HG03025 (cell line): ENCODE results near the gene ACBD5.

Source experiments
- ATAC-seq: cut with Tn5 transposase; IDR thresholded peaks from one replicate; pipeline ENCODE4 v1.9.1; 2021; ENCODE audit warnings: mild to moderate bottlenecking, moderate library complexity; ENCODE audit not compliant: unreplicated experiment, low FRiP score

Gene ACBD5

DNA sequence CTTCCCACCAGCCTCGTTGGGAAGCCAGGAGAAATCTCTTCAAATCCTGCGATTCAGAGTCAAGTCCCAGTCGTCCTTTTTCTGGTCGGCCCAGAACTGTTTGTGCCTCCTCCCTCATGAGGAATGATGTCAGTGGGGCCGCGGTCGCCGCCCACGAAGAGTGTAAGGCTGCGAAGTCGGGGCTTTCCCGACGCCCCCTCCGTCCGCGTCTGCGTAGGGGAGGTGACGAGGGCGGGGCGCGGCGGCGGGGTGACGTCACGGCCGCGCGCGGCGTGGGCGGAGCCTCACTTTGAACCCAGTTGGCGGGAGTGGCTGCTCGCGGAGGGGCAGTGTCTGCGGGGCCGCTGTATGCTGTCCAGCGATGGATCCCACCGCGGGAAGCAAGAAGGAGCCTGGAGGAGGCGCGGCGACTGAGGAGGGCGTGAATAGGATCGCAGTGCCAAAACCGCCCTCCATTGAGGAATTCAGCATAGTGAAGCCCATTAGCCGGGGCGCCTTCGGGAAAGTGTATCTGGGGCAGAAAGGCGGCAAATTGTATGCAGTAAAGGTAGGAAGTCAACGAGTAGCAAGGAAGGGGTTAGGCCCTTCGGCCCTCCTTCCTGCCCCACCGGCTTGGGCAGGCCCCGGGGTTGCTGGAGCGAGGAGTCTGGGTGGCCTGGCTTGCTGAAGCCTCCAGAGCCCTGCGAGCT lies 85.4 kb downstream of the ACBD5 start, which contains the start of gene MASTL:
TSS of gene MASTL (plus strand) at position 287 of the 689 bp plus-strand sequence. CDS start at position 362, 75 bp downstream.
- peak; percentile 76 for ATAC-seq

- ATAC-seq, result peak; percentile 9
These were observed 86.8 kb downstream of the ACBD5 start for GRCh38 chr10:27153845-27154193.

DNA sequence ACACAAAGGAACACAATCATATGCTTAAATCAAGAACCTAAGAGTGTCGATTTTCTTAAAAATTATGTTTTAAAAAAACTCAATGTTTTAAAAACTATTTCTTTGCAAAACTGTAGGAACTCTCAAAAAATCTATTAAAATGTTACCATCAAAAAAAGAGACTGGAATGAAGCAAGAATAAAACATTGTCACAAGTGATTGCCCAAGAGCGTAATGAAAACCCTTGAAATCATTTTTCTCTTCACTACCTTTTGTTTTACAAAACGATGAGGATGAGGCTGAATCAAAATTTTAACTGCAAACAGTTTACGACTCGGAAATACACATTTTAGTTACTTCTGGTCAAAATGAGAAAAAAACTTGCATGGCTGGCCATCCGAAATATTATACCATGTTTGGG lies 87.3 kb downstream of the ACBD5 start:
- ATAC-seq, result no peak

DNA sequence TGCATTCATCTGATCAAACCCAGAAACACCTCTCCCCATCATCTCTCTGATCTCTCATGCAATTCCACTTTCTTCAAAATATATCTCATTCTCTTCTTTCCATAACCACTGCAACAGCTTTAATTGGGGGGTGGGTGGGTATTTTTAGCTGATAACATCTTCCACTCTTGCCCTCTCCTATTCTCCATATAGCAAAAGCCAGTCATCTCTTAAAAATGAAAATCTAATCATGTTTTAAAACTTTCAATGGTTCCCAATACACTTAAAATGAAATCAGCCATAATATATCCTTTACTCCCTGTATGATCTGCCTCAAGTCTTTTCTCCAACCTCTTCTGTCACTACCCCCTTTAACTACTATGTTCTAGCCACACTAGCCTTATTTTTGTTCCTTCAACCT lies 87.9 kb downstream of the ACBD5 start:
- ATAC-seq, result no peak

DNA sequence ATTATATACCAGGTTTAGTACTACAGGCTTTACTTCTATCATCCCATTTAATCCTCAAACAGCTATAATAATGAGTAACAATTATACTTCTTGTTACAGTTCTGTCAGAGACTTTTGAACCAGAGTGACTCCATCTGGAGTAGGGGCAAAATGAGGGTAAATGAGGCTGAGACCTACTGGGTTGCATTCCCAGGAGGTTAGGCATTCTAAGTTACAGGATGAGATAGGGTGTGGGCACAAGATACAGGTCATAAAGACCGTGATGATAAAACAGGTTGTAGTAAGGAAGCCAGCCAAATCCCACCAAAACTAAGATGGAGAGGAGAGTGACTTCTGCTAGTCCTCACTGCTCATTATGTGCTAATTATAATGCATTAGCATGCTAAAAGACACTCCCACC lies 90.3 kb downstream of the ACBD5 start:
- no peak for ATAC-seq

DNA sequence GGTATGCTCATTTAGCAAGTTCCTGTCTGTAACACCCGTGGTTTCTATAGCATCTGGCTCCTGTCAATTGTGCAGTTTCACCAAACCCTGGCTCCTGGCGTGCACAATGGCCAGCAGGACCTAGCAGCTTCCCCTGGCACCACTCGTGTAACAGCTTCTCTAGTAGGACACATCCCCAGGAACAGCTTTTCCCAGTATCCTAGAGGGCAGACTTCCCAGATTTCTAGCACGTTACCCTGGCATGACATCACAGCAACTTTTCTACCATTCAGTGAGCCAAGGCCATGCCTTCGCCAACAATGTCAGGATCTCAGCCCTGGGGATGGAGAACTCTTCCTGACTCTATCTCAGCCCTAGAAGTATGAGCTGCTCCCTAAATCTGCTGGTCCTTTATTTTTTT lies 92.9 kb downstream of the ACBD5 start:
- ATAC-seq, result no peak

GRCh38 chr10:27145937-27146336 lies 94.7 kb downstream of the ACBD5 start:
- no peak for ATAC-seq
